Endodermal cell (in vitro differentiated cells): ENCODE measurements around the gene IGSF21. TPM values are rescaled to one million over a fixed set of nuclear protein-coding genes. Genes with fewer than 3 reads are reported as not detected.

Experiments used
- DNase-seq: peaks from one replicate; pipeline ENCODE4 v3.0.0-alpha.2; 2017
- H3K27ac ChIP-seq: 2 replicates; pipeline ENCODE4 v1.5.1; 2013; ENCODE audit warnings: mild to moderate bottlenecking, low read depth, low read length, moderate library complexity
- H3K27me3 ChIP-seq: 2 replicates; pipeline ENCODE4 v1.6.1; 2013; ENCODE audit warnings: mild to moderate bottlenecking, low read length, moderate library complexity; ENCODE audit not compliant: insufficient read depth, control insufficient read depth, poor library complexity, severe bottlenecking
- H3K36me3 ChIP-seq: 2 replicates; pipeline ENCODE4 v1.7.0; 2013; ENCODE audit warnings: mild to moderate bottlenecking, low read length, moderate library complexity; ENCODE audit not compliant: control insufficient read depth, insufficient read depth
- H3K4me1 ChIP-seq: one replicate; pipeline ENCODE4 v1.7.0; 2013; ENCODE audit warnings: low read length; ENCODE audit not compliant: control insufficient read depth, insufficient read depth
- H3K4me3 ChIP-seq: 2 replicates; pipeline ENCODE4 v1.5.1; 2013; ENCODE audit warnings: mild to moderate bottlenecking, low read length, moderate library complexity
- H3K9ac ChIP-seq: 2 replicates; pipeline ENCODE4 v1.6.1; 2013; ENCODE audit warnings: mild to moderate bottlenecking, low read length, moderate library complexity; ENCODE audit not compliant: poor library complexity, severe bottlenecking; ENCODE audit errors: extremely low read depth
- H3K9me3 ChIP-seq: 2 replicates; pipeline ENCODE4 v1.6.1; 2013; ENCODE audit warnings: mild to moderate bottlenecking, low read length, moderate library complexity; ENCODE audit not compliant: control insufficient read depth
- H3K27ac Mint-ChIP-seq: 2 replicates; pipeline ENCODE4 v1.8.0; 2020; ENCODE audit warnings: mixed read lengths
- H3K27me3 Mint-ChIP-seq: 2 replicates; pipeline ENCODE4 v1.8.0; 2021; ENCODE audit warnings: mild to moderate bottlenecking, mixed read lengths; ENCODE audit not compliant: insufficient read depth
- H3K36me3 Mint-ChIP-seq: 2 replicates; pipeline ENCODE4 v1.8.0; 2020; ENCODE audit warnings: low read depth, mixed read lengths
- H3K4me1 Mint-ChIP-seq: 2 replicates; pipeline ENCODE4 v1.8.0; 2020; ENCODE audit warnings: mixed read lengths
- H3K4me3 Mint-ChIP-seq: 2 replicates; pipeline ENCODE4 v1.8.0; 2020; ENCODE audit warnings: mild to moderate bottlenecking, moderate library complexity, mixed read lengths
- H3K9me3 Mint-ChIP-seq: 2 replicates; pipeline ENCODE4 v1.8.0; 2020; ENCODE audit warnings: mild to moderate bottlenecking, mixed read lengths
- CTCF ChIP-seq: fragments of 200-600 bp; sonication (generic); conservative IDR thresholded peaks from 2 replicates; pipeline ENCODE4 v1.5.0; 2021; ENCODE audit warnings: antibody characterized with exemption, mild to moderate bottlenecking
- WGBS, 2 experiments: methylation state at CpG; one replicate each; pipeline versions ENCODE4 v1.1.5 to v1.1.7; 2013; ENCODE audit warnings: missing lambda C conversion rate in 2 of 2, mixed read lengths in 1 of 2; ENCODE audit not compliant: insufficient coverage in 1 of 2, insufficient read length in 1 of 2; 5-methylcytosine and 5-hydroxymethylcytosine counted together
- total RNA-seq, 2 donors: library from RNA; stranded (reverse); fragmentation: NEBNext Ultra II Directional in 1 of 2; extraction: Animal tissue kit (Norgen Biotek cat#: 25700) in 1 of 2; gene quantifications; 2 replicates in 1 of 2; 3 replicates in 1 of 2; pipeline ENCODE4 v1.2.1, GENCODE V29; 2021

Gene IGSF21
- total RNA-seq, 2 donors from 2014 or later = 1.3 to 1.7 TPM

- Histone ChIP-seq H3K9me3 (no peaks in the 10 kb centered on the region), H3K9ac (no peak overlapping the region), H3K36me3 (no peaks in the 10 kb centered on the region), H3K27me3 (no peaks in the 10 kb centered on the region), H3K4me1 (no peaks in the 10 kb centered on the region), H3K4me3 (no peak overlapping the region), H3K27ac (no peak overlapping the region)
- DNase-seq = no peak
- no peaks in the 10 kb centered on the region for H3K9me3 Mint-ChIP-seq
- no peak for TF ChIP-seq CTCF
- H3K4me1 Mint-ChIP-seq = peaks cover 7% of the 10 kb centered on the region
- 82 to 83% methylated on average over 11 of the region's 11 CpGs for WGBS, 2 experiments
- no peak overlapping the region for H3K4me3 Mint-ChIP-seq
- H3K27ac Mint-ChIP-seq = no peak overlapping the region
- no peaks in the 10 kb centered on the region for H3K36me3 Mint-ChIP-seq
- H3K27me3 Mint-ChIP-seq = peaks cover 14% of the 10 kb centered on the region
Measured at GRCh38 chr1:18390953-18391352, 283.4 kb downstream of the IGSF21 start.

GRCh38 chr1:18394563-18395156 is 287.1 kb downstream of the IGSF21 start:
- Mint-ChIP-seq H3K36me3 (peaks cover 3% of the 10 kb centered on the region), H3K4me3 (no peak overlapping the region), H3K4me1 (peaks cover 26% of the 10 kb centered on the region), H3K27me3 (peaks cover 24% of the 10 kb centered on the region), H3K27ac (no peak overlapping the region), H3K9me3 (peaks cover 3% of the 10 kb centered on the region)
- Histone ChIP-seq H3K4me1 (peaks cover 12% of the 10 kb centered on the region), H3K27ac (no peak overlapping the region), H3K4me3 (no peak overlapping the region), H3K27me3 (no peaks in the 10 kb centered on the region), H3K9ac (no peak overlapping the region), H3K9me3 (no peaks in the 10 kb centered on the region), H3K36me3 (no peaks in the 10 kb centered on the region)
- WGBS, 2 experiments = 89 to 99% methylated on average over 9 of the region's 9 CpGs
- TF ChIP-seq CTCF = no peak
- DNase-seq = no peak

GRCh38 chr1:18396247-18396980 is 288.8 kb downstream of the IGSF21 start:
- H3K4me3 ChIP-seq = no peak overlapping the region
- Mint-ChIP-seq H3K36me3 (peaks cover 3% of the 10 kb centered on the region), H3K4me1 (peaks cover 36% of the 10 kb centered on the region), H3K4me3 (no peak overlapping the region), H3K27me3 (peaks cover 26% of the 10 kb centered on the region), H3K27ac (no peak overlapping the region), H3K9me3 (peaks cover 3% of the 10 kb centered on the region)
- no peaks in the 10 kb centered on the region for H3K27me3 ChIP-seq
- peaks cover 12% of the 10 kb centered on the region for H3K4me1 ChIP-seq
- no peak for TF ChIP-seq CTCF
- H3K9me3 ChIP-seq = no peaks in the 10 kb centered on the region
- WGBS, 2 experiments = 78 to 81% methylated on average over 7 of the region's 7 CpGs
- no peak for DNase-seq
- H3K27ac ChIP-seq = no peak overlapping the region
- no peaks in the 10 kb centered on the region for H3K36me3 ChIP-seq
- no peak overlapping the region for H3K9ac ChIP-seq
